Adipocyte (in vitro differentiated cells): ENCODE results near the gene GALNT9.
"Not testable (repeated sequence)": the region's sequence is repeated elsewhere in the genome, so short reads cannot be mapped to it uniquely, and the experiment has no call there.

Experiments used
- DNase-seq: peaks from one replicate; pipeline ENCODE4 v3.0.0-alpha.2; 2015; ENCODE audit warnings: low read depth
- H3K27me3 ChIP-seq: replicated peaks from 2 replicates; pipeline ENCODE4 v1.7.0; 2013; ENCODE audit warnings: mild to moderate bottlenecking, low read length, moderate library complexity; ENCODE audit not compliant: control insufficient read depth, insufficient read depth
- H3K36me3 ChIP-seq: 2 replicates; pipeline ENCODE4 v1.7.0; 2013; ENCODE audit warnings: low read length, mild to moderate bottlenecking, moderate library complexity; ENCODE audit not compliant: control insufficient read depth, insufficient read depth, severe bottlenecking
- H3K4me1 ChIP-seq: 2 replicates; pipeline ENCODE4 v1.7.0; 2013; ENCODE audit warnings: mild to moderate bottlenecking, low read length, moderate library complexity; ENCODE audit not compliant: control insufficient read depth, insufficient read depth
- H3K4me3 ChIP-seq: 2 replicates; pipeline ENCODE4 v1.7.0; 2013; ENCODE audit warnings: mild to moderate bottlenecking, low read length, moderate library complexity
- H3K9ac ChIP-seq: 2 replicates; pipeline ENCODE4 v1.7.0; 2013; ENCODE audit warnings: mild to moderate bottlenecking, low read length, moderate library complexity
- H3K9me3 ChIP-seq: 2 replicates; pipeline ENCODE4 v1.7.0; 2013; ENCODE audit warnings: mild to moderate bottlenecking, low read length, moderate library complexity; ENCODE audit not compliant: control insufficient read depth

GALNT9 gene

GRCh38 chr12:132243596-132244310 lies 85.6 kb downstream of the GALNT9 start:
- Histone ChIP-seq H3K9me3 (no peaks in the 10 kb centered on the region), H3K27me3 (peaks cover 10% of the 10 kb centered on the region), H3K4me3 (no peak overlapping the region), H3K4me1 (peaks cover 3% of the 10 kb centered on the region), H3K36me3 (no peaks in the 10 kb centered on the region), H3K9ac (no peak overlapping the region)
- DNase-seq = no peak

- H3K4me3 ChIP-seq, H3K4me1 ChIP-seq, DNase-seq, H3K9ac ChIP-seq, H3K9me3 ChIP-seq, H3K36me3 ChIP-seq: not testable (repeated sequence)
- peaks cover 14% of the 10 kb centered on the region for H3K27me3 ChIP-seq
These were observed 86.2 kb downstream of the GALNT9 start for GRCh38 chr12:132243171-132243570.

- H3K27me3 ChIP-seq = peaks cover 25% of the 10 kb centered on the region
- not testable (repeated sequence) for H3K4me1 ChIP-seq, H3K9me3 ChIP-seq, H3K4me3 ChIP-seq, DNase-seq, H3K36me3 ChIP-seq, H3K9ac ChIP-seq
These were observed 88.8 kb downstream of the GALNT9 start for GRCh38 chr12:132240669-132241007.

DNA sequence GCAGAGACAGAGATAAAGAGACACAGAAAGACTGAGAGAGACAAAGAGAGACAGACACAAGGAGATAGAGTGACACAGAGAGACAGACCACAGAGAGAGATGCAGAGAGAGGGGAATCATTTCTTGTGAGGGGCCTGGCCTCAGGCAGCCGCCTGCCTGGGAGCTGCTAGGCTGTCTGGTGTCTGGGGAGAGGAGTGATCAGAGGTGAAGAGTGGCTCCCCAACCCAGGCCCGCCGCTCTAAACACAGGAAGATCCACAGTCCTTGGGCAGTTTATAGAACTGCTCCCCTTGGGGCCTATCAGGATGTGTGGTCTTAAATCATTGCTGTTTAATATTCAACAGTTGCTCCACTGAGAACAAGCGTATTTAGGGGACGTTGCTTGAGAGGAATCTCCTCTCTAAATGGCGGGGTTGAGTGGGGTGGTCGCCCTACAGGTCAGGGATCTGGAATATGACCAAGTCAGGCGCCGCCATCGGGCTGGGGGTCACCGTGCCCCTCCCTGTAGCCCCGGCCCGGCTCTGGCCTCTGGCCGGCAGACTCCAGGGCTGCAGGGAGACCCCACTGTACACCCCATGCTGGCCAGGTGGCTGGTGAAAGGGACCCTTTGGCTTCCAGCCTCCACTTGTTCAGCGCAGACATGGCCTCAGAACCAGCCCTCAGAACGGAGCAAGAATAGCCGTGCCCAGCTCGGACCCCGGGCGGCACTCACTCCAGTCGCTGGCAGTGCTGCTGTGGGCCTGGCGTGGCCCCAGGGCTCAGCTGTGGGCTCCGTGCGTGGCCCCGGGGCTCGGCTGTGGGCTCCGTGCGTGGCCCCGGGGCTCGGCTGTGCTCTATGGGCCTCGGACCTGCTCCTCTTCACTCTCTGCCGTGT lies 89.4 kb downstream of the GALNT9 start:
- Histone ChIP-seq H3K36me3 (no peaks in the 10 kb centered on the region), H3K4me1 (no peaks in the 10 kb centered on the region), H3K9me3 (no peaks in the 10 kb centered on the region), H3K9ac (no peak overlapping the region), H3K4me3 (no peak overlapping the region), H3K27me3 (peaks cover 25% of the 10 kb centered on the region)
- no peak for DNase-seq

- peaks cover 25% of the 10 kb centered on the region for H3K27me3 ChIP-seq
- no peak overlapping the region for H3K9ac ChIP-seq
- DNase-seq = no peak
- no peaks in the 10 kb centered on the region for H3K4me1 ChIP-seq
- no peak overlapping the region for H3K4me3 ChIP-seq
- no peaks in the 10 kb centered on the region for H3K36me3 ChIP-seq
- H3K9me3 ChIP-seq = no peaks in the 10 kb centered on the region
These were observed 90.0 kb downstream of the GALNT9 start for GRCh38 chr12:132239392-132239791.

DNA sequence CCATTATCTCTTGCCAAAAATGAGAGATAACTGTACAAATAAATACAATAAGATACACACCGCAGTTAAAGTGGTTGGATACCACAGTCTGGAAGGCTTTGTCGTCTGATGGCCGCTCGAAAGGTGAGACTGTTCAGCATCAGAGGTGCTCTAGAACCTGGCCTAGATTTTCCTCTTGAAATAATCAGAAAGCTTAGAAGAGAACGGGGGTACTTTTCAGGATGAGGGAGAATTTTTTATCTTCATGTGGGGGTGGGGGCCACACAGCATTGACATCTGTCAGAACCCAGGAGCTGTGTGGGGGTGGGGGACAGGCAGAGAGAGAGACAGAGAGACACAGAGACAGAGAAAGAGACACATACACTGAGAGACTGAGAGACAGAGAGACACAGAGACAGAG lies 90.5 kb downstream of the GALNT9 start:
- Histone ChIP-seq H3K9me3 (no peaks in the 10 kb centered on the region), H3K4me3 (no peak overlapping the region), H3K4me1 (no peaks in the 10 kb centered on the region), H3K27me3 (peaks cover 25% of the 10 kb centered on the region), H3K9ac (no peak overlapping the region), H3K36me3 (no peaks in the 10 kb centered on the region)
- DNase-seq = no peak

GRCh38 chr12:132238488-132238854 lies 90.9 kb downstream of the GALNT9 start:
- Histone ChIP-seq H3K4me1 (no peaks in the 10 kb centered on the region), H3K27me3 (peaks cover 25% of the 10 kb centered on the region)
- no peak for DNase-seq

GRCh38 chr12:132237772-132238487 lies 91.5 kb downstream of the GALNT9 start:
- no peaks in the 10 kb centered on the region for H3K4me1 ChIP-seq
- H3K9me3 ChIP-seq = no peaks in the 10 kb centered on the region
- peaks cover 25% of the 10 kb centered on the region for H3K27me3 ChIP-seq
- DNase-seq = no peak
- H3K36me3 ChIP-seq = no peaks in the 10 kb centered on the region
- H3K4me3 ChIP-seq = no peak overlapping the region
- no peak overlapping the region for H3K9ac ChIP-seq

More at GRCh38 chr12:132238488-132238854, 90.9 kb downstream of the GALNT9 start:
- Histone ChIP-seq H3K4me3 (no peak overlapping the region), H3K36me3 (no peaks in the 10 kb centered on the region), H3K9me3 (no peaks in the 10 kb centered on the region), H3K9ac (no peak overlapping the region)

DNA sequence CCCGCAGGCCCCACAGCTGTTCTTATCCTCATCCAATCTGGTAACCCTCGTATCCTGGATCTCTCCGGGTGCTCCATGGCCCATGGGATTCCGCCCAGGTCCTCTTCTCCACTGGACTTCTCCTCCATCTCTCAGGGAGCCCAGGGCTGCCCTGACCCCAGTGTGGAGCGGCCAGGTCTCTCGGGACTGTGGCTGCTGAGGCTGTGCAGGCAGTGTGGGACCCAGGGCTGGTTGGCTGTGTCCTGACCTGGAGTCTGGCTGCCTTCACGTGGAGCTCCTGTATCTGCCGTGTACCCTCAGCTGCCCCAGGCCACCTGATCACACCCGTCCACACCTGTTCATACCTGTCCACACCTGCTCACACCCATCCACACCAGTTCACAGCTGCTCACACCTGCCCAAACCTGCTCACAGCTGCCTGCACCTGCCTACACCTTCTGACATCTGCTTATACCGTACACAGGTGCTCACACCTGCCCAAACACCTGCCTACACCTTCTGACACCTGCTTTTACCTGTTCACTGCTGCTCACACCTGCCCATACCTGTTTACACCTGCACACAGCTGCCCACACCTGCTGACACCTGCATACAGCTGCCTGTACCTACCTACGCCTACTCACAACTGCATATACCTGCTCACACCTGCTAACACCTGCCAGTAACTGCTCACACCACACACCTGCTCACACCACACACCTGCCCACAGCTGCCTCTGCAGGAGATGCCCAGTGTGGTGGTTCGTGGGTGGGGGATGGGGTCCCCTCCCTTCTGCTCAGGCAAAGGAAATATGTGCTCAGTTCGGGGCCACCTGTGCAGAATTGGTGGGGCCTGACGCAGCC lies 92.2 kb downstream of the GALNT9 start:
- Histone ChIP-seq H3K4me3 (no peak overlapping the region), H3K9ac (no peak overlapping the region), H3K9me3 (no peaks in the 10 kb centered on the region), H3K4me1 (no peaks in the 10 kb centered on the region), H3K27me3 (peaks cover 25% of the 10 kb centered on the region), H3K36me3 (no peaks in the 10 kb centered on the region)
- no peak for DNase-seq

- DNase-seq = no peak
- H3K4me3 ChIP-seq = no peak overlapping the region
- H3K36me3 ChIP-seq = no peaks in the 10 kb centered on the region
- peaks cover 25% of the 10 kb centered on the region for H3K27me3 ChIP-seq
- no peaks in the 10 kb centered on the region for H3K4me1 ChIP-seq
- H3K9me3 ChIP-seq = no peaks in the 10 kb centered on the region
- H3K9ac ChIP-seq = no peak overlapping the region
These were observed 93.1 kb downstream of the GALNT9 start for GRCh38 chr12:132236129-132236929.
